HG03097 (cell line): ENCODE data around the gene HK3.
"Not testable (repeated sequence)": the region's sequence is repeated elsewhere in the genome, so short reads cannot be mapped to it uniquely, and the experiment has no call there.

Experiments used
- ATAC-seq: cut with Tn5 transposase; IDR thresholded peaks from one replicate; pipeline ENCODE4 v1.9.1; 2021; ENCODE audit not compliant: unreplicated experiment, low FRiP score

HK3 gene

DNA sequence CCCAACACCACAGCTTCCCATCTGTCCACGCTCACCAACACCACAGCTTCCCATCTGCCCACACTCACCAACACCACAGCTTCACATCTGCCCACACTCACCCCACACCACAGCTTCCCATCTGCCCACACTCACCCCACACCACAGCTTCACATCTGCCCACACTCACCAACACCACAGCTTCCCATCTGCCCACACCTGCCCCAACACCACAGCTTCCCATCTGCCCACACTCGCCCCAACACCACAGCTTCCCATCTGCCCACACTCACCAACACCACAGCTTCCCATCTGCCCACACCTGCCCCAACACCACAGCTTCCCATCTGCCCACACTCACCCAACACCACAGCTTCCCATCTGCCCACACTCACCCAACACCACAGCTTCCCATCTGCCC, 26.6 kb downstream of the HK3 start:
- not testable (repeated sequence) for ATAC-seq

DNA sequence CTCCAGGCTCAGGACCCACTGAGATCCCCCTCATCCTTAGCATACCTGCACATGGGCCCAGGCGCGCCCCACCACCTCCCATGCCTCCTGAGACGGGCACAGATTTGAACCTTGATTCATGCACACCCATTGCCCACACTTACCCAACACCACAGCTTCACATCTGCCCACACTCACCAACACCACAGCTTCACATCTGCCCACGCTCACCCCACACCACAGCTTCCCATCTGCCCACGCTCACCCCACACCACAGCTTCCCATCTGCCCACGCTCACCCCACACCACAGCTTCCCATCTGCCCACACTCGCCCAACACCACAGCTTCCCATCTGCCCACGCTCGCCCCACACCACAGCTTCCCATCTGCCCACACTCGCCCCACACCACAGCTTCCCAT, 28.5 kb downstream of the HK3 start:
- ATAC-seq = not testable (repeated sequence)

DNA sequence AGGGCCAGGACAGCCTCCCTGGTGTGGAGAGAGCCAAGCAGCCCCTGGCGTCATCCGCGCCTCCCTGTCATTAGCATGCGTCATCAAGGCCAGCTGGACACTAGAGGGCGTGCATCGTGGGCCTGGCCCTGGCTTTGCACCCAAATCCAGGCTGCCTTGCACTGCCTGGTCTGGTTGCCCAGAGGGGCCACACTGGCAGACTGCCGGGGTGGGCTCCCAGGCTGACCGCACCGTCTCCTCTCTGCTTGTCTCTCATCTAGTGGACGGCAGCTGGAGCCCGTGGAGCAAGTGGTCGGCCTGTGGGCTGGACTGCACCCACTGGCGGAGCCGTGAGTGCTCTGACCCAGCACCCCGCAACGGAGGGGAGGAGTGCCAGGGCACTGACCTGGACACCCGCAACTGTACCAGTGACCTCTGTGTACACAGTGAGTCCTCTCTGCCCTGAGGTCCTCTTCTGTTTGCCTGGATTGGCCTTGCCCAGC, 29.0 kb downstream of the HK3 start:
- ATAC-seq = no peak

DNA sequence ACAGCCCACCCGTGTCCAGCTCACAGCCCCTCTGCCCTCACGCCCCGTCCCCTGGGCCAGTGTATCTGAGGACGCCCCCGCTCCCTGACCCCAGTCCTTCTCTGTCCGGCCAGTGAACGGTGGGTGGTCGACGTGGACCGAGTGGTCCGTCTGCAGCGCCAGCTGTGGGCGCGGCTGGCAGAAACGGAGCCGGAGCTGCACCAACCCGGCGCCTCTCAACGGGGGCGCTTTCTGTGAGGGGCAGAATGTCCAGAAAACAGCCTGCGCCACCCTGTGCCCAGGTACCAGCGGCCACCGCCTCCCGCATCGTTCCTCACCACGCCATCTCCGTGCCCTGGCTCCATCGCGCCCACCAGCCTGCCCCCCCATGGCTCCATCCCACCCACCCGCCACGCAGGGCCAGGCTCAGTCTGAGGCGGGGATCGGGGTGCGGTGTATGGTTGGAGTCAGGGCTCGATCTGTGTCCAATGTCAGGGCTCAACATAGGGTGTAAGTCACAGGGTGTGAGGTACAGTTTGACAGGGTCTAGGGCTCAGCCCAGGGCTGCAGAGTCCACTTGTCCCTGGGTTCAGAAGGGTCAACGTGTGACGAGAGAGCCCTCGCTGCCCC, 29.5 kb downstream of the HK3 start:
- no peak for ATAC-seq

DNA sequence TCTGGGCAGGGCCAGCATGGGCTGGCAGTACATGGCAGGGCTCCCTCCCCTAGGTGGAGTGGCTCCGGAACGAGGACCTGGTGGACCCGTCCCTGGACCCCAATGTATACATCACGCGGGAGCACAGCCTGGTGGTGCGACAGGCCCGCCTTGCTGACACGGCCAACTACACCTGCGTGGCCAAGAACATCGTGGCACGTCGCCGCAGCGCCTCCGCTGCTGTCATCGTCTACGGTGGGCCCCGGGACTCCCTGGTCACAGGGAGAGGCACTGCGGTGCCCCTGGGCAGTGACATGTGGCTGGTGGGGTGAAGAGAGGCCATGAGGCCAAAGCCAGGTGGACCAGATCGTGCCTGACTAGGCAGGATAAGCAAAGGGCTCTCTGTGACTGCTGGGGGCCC, 30.4 kb downstream of the HK3 start:
- no peak for ATAC-seq

DNA sequence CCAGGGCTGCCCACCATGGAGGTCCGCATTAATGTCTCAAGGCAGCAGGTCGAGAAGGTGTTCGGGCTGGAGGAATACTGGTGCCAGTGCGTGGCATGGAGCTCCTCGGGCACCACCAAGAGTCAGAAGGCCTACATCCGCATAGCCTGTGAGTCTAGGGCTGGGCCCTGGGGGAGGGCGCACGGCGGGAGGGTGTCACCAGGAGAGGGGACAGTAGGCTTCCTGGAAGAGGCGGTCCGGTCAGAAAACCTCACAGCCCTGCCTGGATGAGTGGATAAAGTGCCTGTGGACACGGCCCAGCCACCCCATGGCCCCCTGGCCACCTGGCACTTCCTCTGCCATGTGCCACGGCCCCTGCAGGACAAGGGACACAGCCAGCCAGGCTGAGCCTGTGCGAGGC, 31.0 kb downstream of the HK3 start:
- no peak for ATAC-seq

- no peak for ATAC-seq
Measured at GRCh38 chr5:176866707-176867310, 32.3 kb downstream of the HK3 start.

DNA sequence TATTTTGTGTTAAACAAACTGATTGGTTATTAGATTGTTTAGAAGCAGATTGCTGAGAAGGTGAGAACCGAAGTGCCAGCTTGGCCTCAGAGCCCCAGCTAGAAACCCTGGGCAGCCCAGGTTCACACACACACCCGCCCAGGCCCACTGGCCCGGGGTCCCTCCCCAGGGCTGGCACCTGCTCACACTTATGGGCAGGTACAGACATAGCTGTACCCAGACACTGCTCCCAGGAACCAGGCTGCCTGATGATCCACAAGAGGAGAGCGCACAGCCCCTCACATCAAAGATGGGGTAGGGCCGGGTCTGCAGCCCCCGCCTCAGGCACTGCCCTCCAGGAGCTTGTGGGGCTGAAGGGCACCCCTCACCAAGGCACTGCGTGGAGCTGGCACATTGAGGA, 33.2 kb downstream of the HK3 start:
- ATAC-seq = no peak

DNA sequence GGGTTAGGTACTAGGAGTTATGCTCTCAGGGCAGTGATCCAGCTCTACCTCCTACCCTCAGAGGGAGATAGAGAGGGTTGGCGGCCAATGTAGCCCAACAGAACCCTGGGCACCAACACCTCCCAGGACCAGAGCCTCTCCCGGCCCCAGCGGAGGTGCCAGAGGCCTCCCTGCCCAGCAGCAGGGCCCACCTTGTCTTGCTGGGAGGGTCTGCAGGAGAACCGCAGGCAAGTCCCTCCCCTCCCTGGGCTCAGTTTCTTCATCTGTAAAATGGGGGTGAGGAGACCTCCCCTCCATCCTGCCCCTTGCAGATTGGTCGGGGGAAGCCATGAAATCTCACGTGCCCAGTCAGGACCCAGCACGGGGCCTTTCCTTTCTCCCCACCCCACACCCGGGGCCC, 34.4 kb downstream of the HK3 start:
- no peak for ATAC-seq

DNA sequence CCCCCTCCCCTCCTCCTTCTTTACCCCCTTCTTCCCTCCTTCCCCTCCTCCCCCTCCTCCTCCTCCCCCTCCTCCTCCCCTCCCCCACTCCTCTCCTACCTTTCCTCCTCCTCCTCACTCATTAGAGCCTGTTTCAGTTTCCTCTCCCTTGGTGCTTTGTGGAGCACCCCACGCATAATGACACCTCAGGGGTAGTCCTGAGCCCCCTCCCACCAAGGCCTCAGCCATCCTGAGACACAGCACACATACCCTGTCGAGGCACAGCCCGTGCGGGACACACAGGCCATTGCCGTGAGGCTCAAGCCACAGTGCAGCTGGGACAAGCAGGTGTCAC, 35.4 kb downstream of the HK3 start:
- ATAC-seq = no peak

DNA sequence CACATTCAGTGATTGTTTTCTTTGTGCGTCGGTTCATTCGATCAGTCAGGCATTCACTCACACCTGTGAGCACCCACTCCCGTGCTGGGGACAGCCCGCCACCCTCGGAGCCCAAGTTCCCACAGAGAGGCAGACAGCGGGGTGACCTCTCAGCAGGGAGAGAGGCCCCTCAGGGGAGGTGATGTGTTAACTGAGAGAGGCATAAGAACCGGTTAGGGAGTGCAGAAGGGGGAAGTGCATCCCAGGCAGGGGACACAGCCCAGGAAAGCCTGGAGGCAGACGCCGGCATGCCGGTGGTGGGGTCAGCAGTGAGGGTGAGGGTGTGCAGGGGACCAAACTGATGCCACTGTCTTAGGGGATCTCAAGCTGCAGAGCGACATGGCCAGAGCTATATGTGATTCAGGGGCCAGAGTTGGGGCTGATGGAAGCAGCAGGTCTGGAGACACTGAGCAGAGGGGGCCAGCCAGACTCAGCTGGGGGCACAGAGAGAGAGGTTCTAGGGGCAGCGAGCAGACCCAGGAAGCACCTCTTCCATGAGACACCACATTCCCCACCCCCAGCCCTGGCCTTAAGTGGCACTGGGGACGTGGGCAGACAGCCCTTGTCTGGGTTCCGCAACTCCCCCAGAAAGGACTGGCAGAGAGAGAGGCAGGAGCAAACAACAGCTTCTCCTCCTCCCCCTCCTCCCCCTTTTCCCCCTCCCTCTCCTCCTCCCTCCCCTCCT, 35.9 kb downstream of the HK3 start:
- ATAC-seq = no peak

- ATAC-seq = no peak
Measured at GRCh38 chr5:176862330-176862995, 36.7 kb downstream of the HK3 start.

DNA sequence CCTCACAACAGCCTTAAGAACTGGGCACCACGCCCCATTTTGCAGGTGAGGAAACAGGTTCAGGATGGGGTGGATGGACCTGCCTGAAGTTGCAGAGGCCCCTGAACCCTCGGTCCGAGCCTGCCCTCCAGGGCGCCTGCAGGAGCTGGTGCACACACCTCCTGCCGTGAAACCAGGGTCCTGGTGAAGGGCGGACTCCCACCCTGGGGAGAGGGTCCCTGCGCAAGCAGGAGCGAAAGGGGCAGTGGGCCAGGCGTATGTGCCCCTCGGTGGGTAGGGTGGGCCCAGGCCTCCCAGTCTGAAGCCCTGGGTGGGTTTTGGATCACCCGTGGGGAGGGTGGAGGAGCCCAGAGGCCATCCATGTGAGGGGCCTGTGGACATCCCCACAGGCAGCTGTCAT, 37.9 kb downstream of the HK3 start:
- ATAC-seq = no peak

DNA sequence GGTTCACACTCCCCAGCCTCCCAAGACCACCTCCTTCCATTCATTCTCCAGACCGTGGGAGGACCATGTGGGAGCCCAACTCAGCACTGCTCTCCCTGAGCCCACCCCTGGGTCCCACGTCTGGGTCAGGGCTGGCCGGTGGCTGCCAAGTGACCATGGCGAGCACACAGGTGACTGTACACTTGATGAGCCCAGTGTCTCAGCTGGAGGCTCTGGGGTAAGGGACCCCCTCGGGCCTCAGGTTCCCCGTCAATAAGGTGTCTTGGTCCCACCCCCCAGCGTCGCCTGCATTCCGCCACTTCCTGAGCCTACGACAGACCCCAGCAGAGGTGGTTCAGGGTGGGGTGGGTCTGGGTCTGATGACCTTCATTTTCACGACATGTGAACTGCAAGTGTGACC, 38.8 kb downstream of the HK3 start:
- no peak for ATAC-seq

GRCh38 chr5:176859916-176860315, 39.2 kb downstream of the HK3 start:
- no peak for ATAC-seq

GRCh38 chr5:176857894-176858273, 41.3 kb downstream of the HK3 start:
- no peak for ATAC-seq

DNA sequence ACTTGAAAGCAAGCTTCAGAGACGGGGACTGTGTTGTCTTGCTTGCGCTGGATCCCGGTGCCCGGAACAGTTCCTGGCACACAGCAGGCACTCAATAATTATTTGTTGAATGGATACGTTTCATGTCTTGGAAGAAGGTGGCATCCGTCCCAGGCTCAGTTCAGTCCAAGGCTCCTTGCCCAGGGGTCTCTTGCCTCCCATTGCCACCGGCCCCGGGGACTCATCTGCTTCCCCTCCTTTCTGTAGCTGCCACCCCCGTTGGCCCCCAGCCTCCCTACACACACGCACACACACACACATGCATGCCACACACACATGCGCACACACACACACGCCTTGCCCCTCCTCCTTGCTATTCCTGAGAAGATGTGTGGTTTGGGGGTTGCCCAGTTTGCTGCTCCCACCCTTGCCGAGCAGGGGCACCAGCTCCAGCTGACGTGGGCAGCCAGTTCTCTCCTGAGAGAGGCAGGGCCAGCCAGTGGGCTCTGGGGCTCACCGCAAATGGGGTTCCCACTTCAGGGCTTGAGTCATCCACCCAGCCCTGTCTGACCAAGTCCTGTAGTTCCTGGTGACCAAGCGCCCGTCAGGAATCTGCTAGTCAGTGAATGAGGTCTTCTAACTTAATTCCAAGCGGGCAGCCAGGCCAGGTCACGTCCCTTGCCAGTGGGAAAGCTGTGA, 41.8 kb downstream of the HK3 start:
- no peak for ATAC-seq

DNA sequence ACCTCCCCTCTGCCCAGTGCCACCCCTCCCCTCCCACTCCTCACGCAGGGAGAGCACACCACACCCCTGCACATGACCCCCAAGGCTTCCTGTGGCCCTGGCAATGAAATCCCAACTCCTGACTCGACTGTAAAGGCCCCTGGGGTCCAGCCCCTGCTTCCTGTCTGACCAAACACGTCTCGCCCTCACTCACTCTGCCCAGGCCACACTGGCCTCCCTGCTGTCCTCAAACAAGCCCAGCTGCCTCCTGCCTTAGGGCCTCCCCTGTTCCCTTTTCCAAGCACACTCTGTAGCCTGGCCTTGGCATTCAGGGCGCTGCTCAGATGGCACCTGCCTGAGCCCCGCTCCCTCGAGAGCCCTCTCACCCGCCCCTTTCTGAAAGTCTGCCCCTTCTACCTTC, 42.4 kb downstream of the HK3 start:
- no peak for ATAC-seq

GRCh38 chr5:176855598-176855997, 43.5 kb downstream of the HK3 start:
- ATAC-seq = no peak

GRCh38 chr5:176854164-176854563, 45.0 kb downstream of the HK3 start:
- ATAC-seq = no peak

- ATAC-seq = no peak
Measured at GRCh38 chr5:176853151-176853778, 45.9 kb downstream of the HK3 start.
